HG03196 (cell line): Measurements from ENCODE around the gene NUP214.

Experiments used
- ATAC-seq: cut with Tn5 transposase; IDR thresholded peaks from one replicate; pipeline ENCODE4 v1.9.1; 2021; ENCODE audit not compliant: unreplicated experiment

Gene NUP214

DNA sequence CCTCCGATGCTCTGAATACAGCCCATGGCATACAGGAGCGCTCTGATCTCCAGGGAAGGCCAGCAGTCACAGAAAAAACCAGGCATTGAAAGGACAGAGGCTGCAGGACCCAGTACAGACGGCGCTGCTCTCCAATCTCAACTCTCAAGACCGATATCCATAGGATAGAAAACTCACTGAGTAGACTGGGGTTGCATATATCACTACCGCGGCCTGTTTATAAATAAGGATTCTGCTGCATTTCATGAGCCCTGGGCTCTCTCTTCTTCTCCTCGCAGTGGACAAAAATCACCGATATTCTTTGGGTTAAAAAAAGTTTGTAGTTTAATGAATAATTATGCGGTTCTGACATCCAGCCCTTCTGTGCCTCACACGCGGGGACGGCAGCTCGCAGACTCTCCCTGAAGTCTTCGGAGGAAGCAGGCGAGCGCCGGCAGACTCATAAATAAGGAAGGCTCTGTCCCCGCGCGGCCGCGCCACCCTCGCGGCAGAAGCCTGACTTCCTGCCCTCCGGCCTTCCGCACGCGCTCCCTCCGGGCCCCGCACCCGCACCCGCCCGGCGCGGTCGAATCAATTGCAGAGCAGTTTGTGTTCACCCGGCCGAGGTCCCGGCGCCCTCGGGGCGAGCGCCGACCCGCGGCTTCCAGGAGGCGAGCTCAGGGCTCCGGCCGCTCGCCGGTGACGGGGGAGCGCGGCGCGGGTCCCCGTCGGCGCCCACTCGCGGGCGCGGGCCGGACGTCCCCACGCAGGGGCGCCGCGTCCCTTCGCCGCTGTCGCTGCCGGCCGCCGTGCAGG, 150.9 kb downstream of the NUP214 start, which contains the start of gene FAM78A:
Gene FAM78A, minus strand, starts transcription at position 417 of the 795 bp plus-strand sequence. Its CDS starts 331 bp downstream, at position 86.
- no peak for ATAC-seq

DNA sequence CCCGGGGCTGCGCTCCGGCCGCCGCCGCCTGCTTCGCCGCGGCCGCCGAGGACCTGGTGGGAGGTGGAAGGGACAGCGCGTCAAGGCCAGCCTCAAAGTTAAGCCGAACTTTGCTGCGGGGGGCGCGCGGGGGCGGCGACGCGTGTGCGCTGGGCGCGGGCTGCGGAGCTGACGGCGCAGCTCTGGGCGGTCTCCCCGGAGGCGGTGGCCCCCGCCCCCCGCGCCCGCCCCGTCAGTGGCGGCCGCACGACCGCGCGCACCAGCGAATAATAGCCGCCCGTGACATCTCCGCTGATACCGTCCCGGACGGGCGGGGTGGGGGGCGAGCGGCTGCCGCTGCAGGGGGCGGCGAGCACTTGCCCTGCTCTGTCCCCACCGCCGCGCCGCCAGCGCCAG, 151.5 kb downstream of the NUP214 start:
- no peak for ATAC-seq

DNA sequence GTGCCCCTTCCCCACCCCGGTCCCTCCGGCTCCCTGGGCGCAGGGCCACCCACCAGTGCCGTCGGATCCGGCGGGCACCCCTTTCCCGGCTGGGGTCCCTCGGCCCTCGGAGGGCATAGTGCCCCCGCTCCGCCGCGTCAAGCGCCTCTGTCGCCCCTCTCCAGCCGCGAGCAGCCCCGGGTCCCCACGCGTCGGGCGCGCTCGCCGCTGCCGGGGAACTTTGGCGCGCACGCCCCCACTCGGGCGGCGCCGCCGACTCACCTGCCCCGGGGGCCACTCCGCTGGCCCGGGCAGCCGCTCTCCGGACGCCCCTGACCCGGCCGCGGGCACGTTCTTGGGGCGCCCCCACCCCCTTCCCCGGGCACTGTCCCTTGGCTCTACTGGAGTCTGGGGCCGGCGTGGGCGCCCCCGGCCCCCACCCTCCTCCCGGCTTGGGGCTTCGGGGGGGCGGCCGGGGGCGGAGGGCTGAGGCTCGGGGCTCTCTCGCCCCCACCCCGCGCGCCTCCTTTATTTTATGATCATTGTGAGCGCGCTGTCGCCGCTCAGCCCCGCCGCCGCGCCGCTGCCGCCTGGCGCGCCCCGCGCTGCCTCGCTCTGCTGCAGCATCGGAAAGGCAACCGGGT, 152.0 kb downstream of the NUP214 start:
- ATAC-seq, result no peak

DNA sequence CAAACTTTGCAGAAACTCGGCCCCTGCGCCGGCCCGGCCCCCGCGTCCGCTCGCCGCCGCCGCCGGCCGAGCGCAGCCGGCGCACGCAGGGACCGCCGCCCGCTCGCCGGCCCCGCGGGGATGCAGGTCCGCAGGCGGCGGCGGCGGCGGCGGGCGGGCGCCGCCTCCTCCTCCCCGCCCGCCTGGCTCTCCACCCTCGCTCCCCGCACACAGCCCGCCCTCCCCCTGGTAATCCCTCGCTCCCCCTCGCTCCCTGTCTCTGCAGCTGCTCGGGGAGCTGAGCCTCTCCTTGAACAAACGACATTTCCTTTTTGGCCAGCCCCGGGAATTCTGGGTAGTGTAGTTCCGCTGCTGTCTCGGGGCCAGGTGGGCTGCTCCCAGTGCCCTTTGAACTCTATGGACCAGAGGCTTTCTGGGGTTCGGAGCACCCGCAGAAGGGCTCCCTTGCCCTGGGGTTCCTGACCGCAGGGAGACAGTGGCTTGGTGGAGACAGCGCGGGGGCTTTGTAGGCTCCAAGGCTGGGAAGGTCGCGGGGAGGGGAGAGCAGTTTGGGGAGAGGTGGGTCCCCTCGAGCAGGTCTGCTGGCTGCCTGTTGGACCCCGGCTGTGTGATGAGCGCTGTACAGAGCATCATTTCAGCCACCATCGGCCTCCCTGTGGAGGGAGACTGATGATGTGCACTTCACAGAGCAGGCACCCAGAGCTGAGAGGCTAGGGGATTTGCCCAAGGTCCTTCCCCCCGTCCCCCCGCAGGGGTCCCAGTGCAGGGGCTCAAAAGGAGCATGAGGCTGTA, 152.7 kb downstream of the NUP214 start:
- ATAC-seq, result no peak

DNA sequence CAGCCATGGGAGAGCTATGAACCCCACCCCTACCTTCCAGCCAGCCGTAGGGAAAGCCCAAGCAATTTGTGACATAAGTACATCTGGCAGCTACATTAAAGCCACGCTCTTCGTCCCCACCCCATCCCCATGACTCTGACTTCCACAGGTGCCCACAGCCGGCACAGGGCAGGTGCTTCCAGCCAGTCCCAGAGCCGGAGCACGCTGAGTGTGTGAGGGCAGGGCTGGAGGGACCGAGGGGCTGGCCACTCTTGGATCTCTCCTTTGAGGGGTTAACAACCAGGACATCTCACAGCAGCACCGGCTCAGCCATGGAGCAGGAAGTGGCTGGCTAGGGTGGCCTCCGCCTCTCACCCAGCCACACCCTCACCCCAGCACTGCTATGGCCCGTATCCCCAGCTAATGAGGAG, 153.3 kb downstream of the NUP214 start:
- ATAC-seq, result no peak

DNA sequence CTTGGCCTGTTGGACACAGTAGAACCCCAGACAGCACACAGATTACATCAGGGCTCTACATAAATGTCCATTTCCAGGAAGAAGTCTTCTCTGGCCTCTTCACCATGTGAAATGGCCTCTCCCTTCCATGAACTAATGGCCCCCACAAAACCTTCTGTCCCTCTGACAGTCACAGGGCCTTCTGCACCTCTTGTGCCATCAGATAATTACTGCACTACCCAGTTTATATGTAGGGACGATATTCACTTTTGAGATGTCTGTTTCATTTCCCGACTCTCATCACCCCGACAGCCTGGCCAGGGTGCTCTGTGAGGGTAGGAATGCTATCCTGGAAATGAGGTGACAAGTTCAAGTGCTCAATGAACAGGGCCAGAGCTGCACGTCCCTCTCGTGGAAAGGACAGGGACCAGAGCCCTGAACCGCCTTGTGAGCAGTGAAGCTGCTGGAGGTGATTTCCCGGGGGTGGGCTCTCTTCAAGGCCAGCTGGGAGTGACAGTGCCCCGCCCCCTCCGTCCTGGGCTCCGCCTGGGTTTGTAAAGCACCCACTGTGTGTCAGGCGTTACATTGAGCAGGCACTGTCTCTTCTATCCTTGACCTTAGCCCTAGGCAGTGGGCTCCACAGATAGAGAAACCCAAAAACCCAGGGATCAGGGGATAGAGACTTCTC, 153.9 kb downstream of the NUP214 start:
- ATAC-seq, result no peak

DNA sequence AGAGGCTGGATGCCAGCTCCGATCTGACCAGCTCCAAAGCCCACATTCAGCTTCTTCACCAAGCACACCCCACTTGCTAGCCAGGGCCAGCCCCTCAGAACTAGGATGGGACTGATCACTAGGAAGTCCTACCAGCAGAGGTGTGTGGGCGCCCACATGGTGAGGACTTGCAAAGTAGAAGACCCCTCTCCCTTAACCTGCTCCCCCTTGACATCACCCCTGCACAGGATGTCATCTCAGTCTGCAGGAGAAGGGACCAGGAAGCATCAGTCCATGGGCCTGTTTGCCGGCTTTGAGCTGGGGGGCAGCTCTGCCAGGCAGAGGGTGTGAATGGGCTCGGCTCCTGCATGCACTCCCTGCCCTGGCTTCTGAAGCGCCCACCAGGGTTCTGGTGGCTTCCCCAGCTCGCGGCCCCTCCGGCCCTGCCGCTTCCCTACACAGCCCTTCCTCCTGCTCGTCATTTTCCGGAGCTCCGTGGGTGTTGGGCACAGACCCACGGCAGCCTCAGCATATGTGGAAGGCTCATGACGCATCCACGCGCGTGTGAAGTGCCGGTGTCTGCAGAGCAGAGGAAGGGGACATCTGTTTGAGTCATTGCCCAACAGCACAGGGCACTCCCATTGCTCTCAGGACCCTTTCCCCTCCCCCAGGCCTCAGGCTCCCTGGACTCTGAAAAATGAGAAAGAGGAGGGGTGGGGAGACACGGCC, 154.6 kb downstream of the NUP214 start:
- ATAC-seq, result no peak

DNA sequence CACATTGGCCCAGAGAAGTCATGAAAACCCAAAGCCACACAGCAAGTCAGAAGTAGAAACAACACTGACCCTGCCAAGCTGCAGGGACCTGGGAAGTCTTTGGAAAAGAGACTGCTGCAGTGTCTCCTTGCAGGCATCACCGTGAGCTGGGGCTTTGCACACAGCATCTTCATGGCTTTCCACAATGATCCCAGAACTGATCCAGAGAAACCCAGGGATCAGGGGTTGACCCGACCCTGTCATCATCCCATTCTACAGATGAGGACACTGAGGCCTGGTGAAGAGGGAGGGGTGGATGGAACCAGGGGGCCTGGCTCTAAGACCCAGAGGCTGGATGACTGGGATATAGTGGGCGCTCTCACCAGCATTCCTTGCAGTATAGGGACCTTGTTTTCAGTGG, 155.3 kb downstream of the NUP214 start:
- no peak for ATAC-seq

DNA sequence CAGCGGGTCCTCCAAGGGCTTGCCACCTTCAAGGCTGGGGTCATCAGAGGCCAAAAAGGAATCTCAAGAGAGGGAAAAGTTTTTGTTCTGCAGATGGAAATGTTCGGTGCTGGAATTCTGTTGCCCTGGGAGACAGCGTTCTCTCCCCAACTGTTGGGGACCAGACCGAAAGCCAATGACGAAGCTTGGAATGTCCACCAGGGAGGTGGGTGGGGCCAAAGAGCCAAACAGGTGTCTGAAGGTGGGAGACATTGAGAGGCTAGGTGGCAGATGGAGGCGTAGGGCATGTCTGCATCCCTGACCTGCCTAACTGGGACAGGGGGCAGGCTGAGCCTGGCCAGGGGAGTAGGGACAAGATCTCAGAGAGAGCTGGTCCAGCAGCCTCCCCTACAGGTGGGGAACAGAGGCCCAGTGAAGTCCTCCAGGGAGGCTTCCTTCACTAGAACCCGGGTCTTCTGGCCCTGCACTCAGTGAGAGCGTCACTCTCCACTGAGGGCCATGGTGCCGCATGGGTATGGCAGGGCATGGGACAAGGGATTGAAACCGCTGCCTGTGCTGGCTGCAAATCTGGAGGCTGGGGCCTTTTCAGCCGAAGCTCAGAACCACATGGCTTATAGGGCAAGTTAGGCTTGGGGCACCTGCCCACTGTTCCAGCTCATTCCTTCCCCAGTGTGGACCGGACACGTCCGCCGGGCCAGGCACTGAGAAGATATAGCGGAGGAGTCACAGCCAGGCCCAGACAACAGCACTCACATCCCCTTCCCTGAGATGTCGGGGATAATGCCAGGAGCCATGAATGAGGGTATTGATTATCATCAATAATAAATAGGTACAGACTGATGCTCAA, 156.0 kb downstream of the NUP214 start:
- ATAC-seq, result no peak

DNA sequence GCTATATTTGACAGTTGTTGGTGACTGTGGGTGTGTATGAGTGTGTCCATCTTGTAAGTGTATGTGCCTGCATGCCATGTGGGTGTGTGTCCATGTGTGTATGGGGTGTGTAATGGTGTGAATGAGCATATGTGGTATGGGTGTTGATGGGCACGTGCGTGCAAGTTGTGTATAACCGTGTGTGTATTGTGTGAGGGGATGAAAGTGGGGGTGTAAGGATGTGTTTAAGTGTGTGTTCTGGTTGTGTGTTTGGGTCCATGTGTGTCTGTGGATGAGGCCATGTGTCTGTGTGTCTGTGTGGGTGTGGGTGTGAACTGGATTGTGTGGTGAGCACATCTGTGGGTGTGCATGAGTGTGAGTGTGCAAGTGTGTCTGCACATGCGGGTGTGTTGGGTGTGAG, 156.8 kb downstream of the NUP214 start:
- ATAC-seq, result no peak

DNA sequence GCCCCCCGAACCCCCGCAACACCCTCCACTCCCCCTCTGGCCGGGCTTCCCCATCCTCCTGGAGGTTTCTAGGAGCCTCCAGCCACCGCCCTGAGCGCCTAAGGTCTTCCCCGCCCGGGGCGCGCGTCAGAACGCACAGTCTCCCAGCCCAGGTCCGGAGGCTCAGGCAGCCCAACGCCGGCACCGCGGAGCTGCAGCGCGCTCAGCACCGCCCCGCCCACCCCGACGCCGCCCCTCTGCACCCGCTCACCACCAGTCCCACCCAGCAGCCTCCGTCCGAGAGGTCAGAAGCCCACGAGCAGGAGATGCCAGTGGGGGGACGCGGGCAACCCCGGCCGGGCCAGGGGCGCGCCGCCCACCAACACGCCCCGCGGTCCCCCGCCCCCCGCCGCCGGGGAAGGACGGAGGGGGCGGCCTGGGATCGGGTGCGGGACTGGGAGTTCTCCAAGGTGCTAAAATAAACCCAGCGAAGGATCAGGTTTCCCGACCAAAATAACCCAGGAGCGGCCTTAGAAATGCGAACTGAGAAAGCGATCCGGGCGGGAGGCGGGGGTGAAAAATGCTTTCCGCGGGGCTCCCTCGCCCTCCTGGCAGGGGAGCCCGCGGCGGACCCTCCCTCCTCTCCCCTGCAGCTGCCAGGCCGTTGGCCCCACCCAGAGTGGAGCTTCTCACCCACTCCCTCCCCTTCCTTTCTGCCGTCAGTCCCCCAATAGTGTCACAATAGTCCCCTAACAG, 157.5 kb downstream of the NUP214 start:
- no peak for ATAC-seq
